Endothelial cell (in vitro differentiated cells): ENCODE measurements around the gene CHST11. TPM values are rescaled to one million over a fixed set of nuclear protein-coding genes. Genes with fewer than 3 reads are reported as not detected.

Source experiments
- DNase-seq: peaks from one replicate; pipeline ENCODE4 v3.0.0; 2021; ENCODE audit warnings: low spot score
- H3K27ac Mint-ChIP-seq: one replicate; pipeline ENCODE4 v1.8.0; 2021; ENCODE audit warnings: mixed read lengths, inconsistent platforms; ENCODE audit not compliant: unreplicated experiment
- H3K27me3 Mint-ChIP-seq: one replicate; pipeline ENCODE4 v1.8.0; 2021; ENCODE audit warnings: mild to moderate bottlenecking, moderate library complexity, mixed read lengths, inconsistent platforms; ENCODE audit not compliant: unreplicated experiment
- H3K36me3 Mint-ChIP-seq: one replicate; pipeline ENCODE4 v1.8.0; 2021; ENCODE audit warnings: mild to moderate bottlenecking, low read depth, mixed read lengths, inconsistent platforms; ENCODE audit not compliant: unreplicated experiment
- H3K4me1 Mint-ChIP-seq: one replicate; pipeline ENCODE4 v1.8.0; 2021; ENCODE audit warnings: mild to moderate bottlenecking, mixed read lengths, inconsistent platforms; ENCODE audit not compliant: unreplicated experiment
- H3K4me3 Mint-ChIP-seq: one replicate; pipeline ENCODE4 v1.8.0; 2021; ENCODE audit warnings: mild to moderate bottlenecking, mixed read lengths, inconsistent platforms; ENCODE audit not compliant: unreplicated experiment
- H3K9me3 Mint-ChIP-seq: one replicate; pipeline ENCODE4 v1.8.0; 2021; ENCODE audit warnings: mixed read lengths, inconsistent platforms; ENCODE audit not compliant: unreplicated experiment
- CTCF ChIP-seq: fragments of 200-600 bp; sonication (generic); IDR thresholded peaks from one replicate; pipeline ENCODE4 v1.5.0; 2021; ENCODE audit warnings: antibody characterized with exemption; ENCODE audit not compliant: unreplicated experiment
- total RNA-seq: library from RNA; stranded (reverse); fragmentation: NEBNext Ultra II Directional; extraction: Animal tissue kit (Norgen Biotek cat#: 25700); gene quantifications from one replicate; pipeline ENCODE4 v1.2.1, GENCODE V29; 2021; ENCODE audit not compliant: unreplicated experiment

CHST11 gene
- total RNA-seq, 1 donor from 2014 or later, result 11.8 TPM

- peak; percentile 38 for DNase-seq
- Mint-ChIP-seq H3K4me3 (no peak overlapping the region), H3K27ac (no peak overlapping the region), H3K27me3 (peaks cover 12% of the 10 kb centered on the region), H3K4me1 (peaks cover 18% of the 10 kb centered on the region), H3K9me3 (no peaks in the 10 kb centered on the region), H3K36me3 (no peaks in the 10 kb centered on the region)
- TF ChIP-seq CTCF, result no peak
Observed at GRCh38 chr12:104733717-104734175, 277.0 kb downstream of the CHST11 start.

GRCh38 chr12:104734541-104735095, 277.9 kb downstream of the CHST11 start:
- DNase-seq, result no peak
- Mint-ChIP-seq H3K4me1 (peaks cover 10% of the 10 kb centered on the region), H3K4me3 (no peak overlapping the region), H3K27ac (no peak overlapping the region), H3K36me3 (no peaks in the 10 kb centered on the region), H3K9me3 (no peaks in the 10 kb centered on the region), H3K27me3 (peaks cover 12% of the 10 kb centered on the region)
- TF ChIP-seq CTCF, result no peak

- peaks cover 9% of the 10 kb centered on the region for H3K4me1 Mint-ChIP-seq
- DNase-seq, result no peak
Observed at GRCh38 chr12:104735801-104736200, 279.1 kb downstream of the CHST11 start.

GRCh38 chr12:104736307-104736706, 279.6 kb downstream of the CHST11 start:
- Mint-ChIP-seq H3K4me1 (peaks cover 9% of the 10 kb centered on the region), H3K27ac (no peak overlapping the region), H3K36me3 (no peaks in the 10 kb centered on the region), H3K4me3 (no peak overlapping the region), H3K27me3 (peaks cover 6% of the 10 kb centered on the region), H3K9me3 (no peaks in the 10 kb centered on the region)
- no peak for DNase-seq
- no peak for TF ChIP-seq CTCF

More at GRCh38 chr12:104735801-104736200, 279.1 kb downstream of the CHST11 start:
- no peak overlapping the region for H3K4me3 Mint-ChIP-seq
- peaks cover 11% of the 10 kb centered on the region for H3K27me3 Mint-ChIP-seq
- H3K36me3 Mint-ChIP-seq, result no peaks in the 10 kb centered on the region
- no peak for TF ChIP-seq CTCF
- no peak overlapping the region for H3K27ac Mint-ChIP-seq
- no peaks in the 10 kb centered on the region for H3K9me3 Mint-ChIP-seq

- no peak for DNase-seq
- peaks cover 9% of the 10 kb centered on the region for H3K4me1 Mint-ChIP-seq
- no peak overlapping the region for H3K4me3 Mint-ChIP-seq
- no peak for TF ChIP-seq CTCF
- no peak overlapping the region for H3K27ac Mint-ChIP-seq
- H3K36me3 Mint-ChIP-seq, result no peaks in the 10 kb centered on the region
- no peaks in the 10 kb centered on the region for H3K9me3 Mint-ChIP-seq
- peaks cover 6% of the 10 kb centered on the region for H3K27me3 Mint-ChIP-seq
Observed at GRCh38 chr12:104737113-104737512, 280.4 kb downstream of the CHST11 start.
